GM04503 (cell line): ENCODE data around the gene SPECC1.
"Not testable (repeated sequence)": the region's sequence is repeated elsewhere in the genome, so short reads cannot be mapped to it uniquely, and the experiment has no call there.

Source experiments
- DNase-seq: peaks from one replicate; pipeline ENCODE4 v3.0.0-alpha.2; 2012; ENCODE audit warnings: low read depth

Gene SPECC1

GRCh38 chr17:20208717-20209116 is 199.6 kb downstream of the SPECC1 start:
- DNase-seq: no peak

GRCh38 chr17:20210180-20210579 is 201.0 kb downstream of the SPECC1 start:
- no peak for DNase-seq

- DNase-seq: no peak
Measured at GRCh38 chr17:20210614-20211013, 201.5 kb downstream of the SPECC1 start.

- DNase-seq: no peak
Measured at GRCh38 chr17:20211246-20211645, 202.1 kb downstream of the SPECC1 start.

GRCh38 chr17:20213449-20213848 is 204.3 kb downstream of the SPECC1 start:
- no peak for DNase-seq

- DNase-seq: no peak
Measured at GRCh38 chr17:20214794-20215193, 205.6 kb downstream of the SPECC1 start.

- no peak for DNase-seq
Measured at GRCh38 chr17:20216154-20216815, 207.1 kb downstream of the SPECC1 start.

GRCh38 chr17:20216853-20217252 is 207.7 kb downstream of the SPECC1 start:
- DNase-seq: no peak

GRCh38 chr17:20217677-20218076 is 208.5 kb downstream of the SPECC1 start:
- DNase-seq: no peak

- DNase-seq: no peak
Measured at GRCh38 chr17:20218272-20218671, 209.1 kb downstream of the SPECC1 start.

GRCh38 chr17:20223808-20224328 is 214.7 kb downstream of the SPECC1 start:
- DNase-seq: no peak

- no peak for DNase-seq
Measured at GRCh38 chr17:20224379-20224778, 215.2 kb downstream of the SPECC1 start.

GRCh38 chr17:20225162-20226115 is 216.3 kb downstream of the SPECC1 start:
- no peak for DNase-seq

- no peak for DNase-seq
Measured at GRCh38 chr17:20226814-20227482, 217.8 kb downstream of the SPECC1 start.

GRCh38 chr17:20227720-20228370 is 218.7 kb downstream of the SPECC1 start:
- DNase-seq: not testable (repeated sequence)

GRCh38 chr17:20228410-20228809 is 219.3 kb downstream of the SPECC1 start:
- DNase-seq: no peak

- DNase-seq: no peak
Measured at GRCh38 chr17:20228860-20229259, 219.7 kb downstream of the SPECC1 start.

- no peak for DNase-seq
Measured at GRCh38 chr17:20230924-20231323, 221.8 kb downstream of the SPECC1 start.

- no peak for DNase-seq
Measured at GRCh38 chr17:20232611-20233010, 223.5 kb downstream of the SPECC1 start.

GRCh38 chr17:20234276-20234675 is 225.1 kb downstream of the SPECC1 start:
- no peak for DNase-seq

- DNase-seq: no peak
Measured at GRCh38 chr17:20235747-20236146, 226.6 kb downstream of the SPECC1 start.
